ENCODE measurements around the gene CTXN2. TPM values are rescaled to one million over a fixed set of nuclear protein-coding genes. Genes with fewer than 3 reads are reported as not detected.

CTXN2 gene
- total and polyA plus RNA-seq, 2 of the 4 experiments (the other 2 are of a cell fraction): not detected

- Histone ChIP-seq H4K5ac (ENCODE audit: low read depth, low read length) (no peak overlapping the region), H4K20me1 (ENCODE audit: insufficient read depth, low read length) (no peaks in the 10 kb centered on the region), H2AK9ac (replicated peaks; ENCODE audit: low read depth, low read length, poor library complexity) (no peak overlapping the region), H3K18ac (ENCODE audit: low read depth, low read length) (no peak overlapping the region), H3K56ac (ENCODE audit: extremely low read depth, insufficient read depth, low read length) (no peak overlapping the region), H4K91ac (ENCODE audit: insufficient read depth, low read depth, low read length) (no peak overlapping the region), H3K79me1 (ENCODE audit: low read depth in 1 of 2, low read length in 2 of 2) (no peaks in the 10 kb centered on the region), H2AK5ac (ENCODE audit: low read depth, low read length) (no peak overlapping the region), H3K4me3 (ENCODE audit: insufficient read depth, low read depth, low read length) (no peak overlapping the region), H2BK15ac (ENCODE audit: low read depth, low read length) (no peak overlapping the region), H4K8ac (ENCODE audit: low read depth in 2 of 2, low read length in 2 of 2) (no peak overlapping the region), H2BK5ac (ENCODE audit: low read depth, low read length, poor library complexity, severe bottlenecking) (no peak overlapping the region), H3K4ac (ENCODE audit: low read depth, low read length) (no peak overlapping the region), H3K23ac (ENCODE audit: low read depth, low read length) (no peak overlapping the region), H3K9me1 (ENCODE audit: insufficient read depth, low read length) (no peaks in the 10 kb centered on the region), H3K9me3 (ENCODE audit: control insufficient read depth, insufficient read depth, low read length) (no peaks in the 10 kb centered on the region), H3K36me3 (ENCODE audit: control insufficient read depth, insufficient read depth, low read length) (no peaks in the 10 kb centered on the region), H2BK20ac (ENCODE audit: low read depth, low read length) (no peak overlapping the region), H3K27ac (ENCODE audit: insufficient read depth, low read length) (no peak overlapping the region), H2AFZ (replicated peaks; ENCODE audit: low read length, poor library complexity) (no peak overlapping the region), H3K27me3 (ENCODE audit: control insufficient read depth, insufficient read depth, low read length) (no peaks in the 10 kb centered on the region), H2BK120ac (ENCODE audit: low read depth, low read length) (no peak overlapping the region), H3K9ac (ENCODE audit: low read depth, low read length) (no peak overlapping the region), H3K4me1 (ENCODE audit: control insufficient read depth, insufficient read depth, low read length) (no peaks in the 10 kb centered on the region), H3K4me2 (ENCODE audit: low read depth, low read length) (no peak overlapping the region), H3K14ac (replicated peaks; ENCODE audit: low read depth, low read length) (no peak overlapping the region)
- ATAC-seq (ENCODE audit: low read depth): no peak
- POLR2A ChIA-PET (ENCODE audit: unreplicated experiment): interaction anchor here (0.6 kb wide), 1 partner anchor 1949 kb away, joined by 4 read pairs; no protein-coding TSS in a partner anchor
- intact Hi-C loops (cut with micrococcal nuclease) (no loop called here), in situ Hi-C loops (cut with MboI; ENCODE audit: low sequenced_read_pairs) (no loop called here), dilution Hi-C loops (cut with HindIII; ENCODE audit: low sequenced_read_pairs, unreplicated experiment) (no loop called here)
- no peak for TF ChIP-seq MXI1 (IDR thresholded peaks at IDR 0.05; ENCODE audit: borderline replicate concordance, low read depth, low read length)
- TF ChIP-seq SMC3 (IDR thresholded peaks at IDR 0.05; ENCODE audit: low read depth, low read length): no peak
- no peak for TF ChIP-seq USF2 (IDR thresholded peaks at IDR 0.05; ENCODE audit: low read depth, low read length)
- no peak for TF ChIP-seq CTCF (conservative IDR thresholded peaks at IDR 0.05; ENCODE audit: low read depth, low read length)
- no peak for TF ChIP-seq BHLHE40 (IDR thresholded peaks at IDR 0.05; ENCODE audit: low read depth, low read length)
- TF ChIP-seq MAZ (IDR thresholded peaks at IDR 0.05; ENCODE audit: borderline replicate concordance, low read depth, low read length): no peak
- no peak for TF ChIP-seq MAFK (IDR thresholded peaks at IDR 0.05; ENCODE audit: low read depth, low read length)
- TF ChIP-seq FOS (IDR thresholded peaks at IDR 0.05; ENCODE audit: low read depth, low read length): no peak
- no peak for TF ChIP-seq RAD21 (IDR thresholded peaks at IDR 0.05; ENCODE audit: low read length)
- no peak for TF ChIP-seq POLR2A (IDR thresholded peaks at IDR 0.05; ENCODE audit: low read depth, low read length)
- TF ChIP-seq RFX5 (IDR thresholded peaks at IDR 0.05; ENCODE audit: low read depth, low read length): no peak
- no peak for TF ChIP-seq RCOR1 (IDR thresholded peaks at IDR 0.05; ENCODE audit: insufficient replicate concordance, low read length)
- no peak for TF ChIP-seq ELK1 (IDR thresholded peaks at IDR 0.05; ENCODE audit: borderline replicate concordance, low read depth, low read length)
- no peak for TF ChIP-seq CHD1 (IDR thresholded peaks at IDR 0.05; ENCODE audit: low read depth, low read length)
- TF ChIP-seq NFE2L2 (IDR thresholded peaks at IDR 0.05; ENCODE audit: low read depth, low read length): no peak
- TF ChIP-seq CEBPB (IDR thresholded peaks at IDR 0.05; ENCODE audit: low read depth, low read length): no peak
- CTCF ChIA-PET: no interaction called here
- DNase-seq: no peak
- no TSS peak for BruUV-seq (replicated peaks)
- 100% methylated on average over 2 of the region's 4 CpGs; no CpG with 5 or more reads in 1 of the 2 experiments for WGBS, 2 experiments (ENCODE audit: extremely low coverage in 2 of 2, insufficient read length in 1 of 2)
Measured at GRCh38 chr15:48239334-48239733, 47.9 kb downstream of the CTXN2 start.

All from IMR-90 (cell line).